ENCODE measurements around the gene KSR2.

The KSR2 gene

GRCh38 chr12:117707861-117708260, 260.9 kb downstream of the KSR2 start:
- TF ChIP-seq GATA2 (IDR thresholded peaks at IDR 0.05; ENCODE audit: low read depth, low read length) (no peak), GATA3 (IDR thresholded peaks at IDR 0.05; ENCODE audit: low read depth, low read length) (no peak)

- no peak for TF ChIP-seq GATA2 (IDR thresholded peaks at IDR 0.05; ENCODE audit: low read depth, low read length)
- TF ChIP-seq GATA3 (IDR thresholded peaks at IDR 0.05; ENCODE audit: low read depth, low read length), result no peak
Observed at GRCh38 chr12:117703584-117703983, 265.2 kb downstream of the KSR2 start.

GRCh38 chr12:117702741-117703140, 266.0 kb downstream of the KSR2 start:
- TF ChIP-seq GATA3 (IDR thresholded peaks at IDR 0.05; ENCODE audit: low read depth, low read length) (no peak), GATA2 (IDR thresholded peaks at IDR 0.05; ENCODE audit: low read depth, low read length) (no peak)

- TF ChIP-seq GATA2 (IDR thresholded peaks at IDR 0.05; ENCODE audit: low read depth, low read length), result no peak
- TF ChIP-seq GATA3 (IDR thresholded peaks at IDR 0.05; ENCODE audit: low read depth, low read length), result no peak
Observed at GRCh38 chr12:117699575-117699974, 269.2 kb downstream of the KSR2 start.

- TF ChIP-seq GATA3 (IDR thresholded peaks at IDR 0.05; ENCODE audit: low read depth, low read length), result no peak
- TF ChIP-seq GATA2 (IDR thresholded peaks at IDR 0.05; ENCODE audit: low read depth, low read length), result no peak
Observed at GRCh38 chr12:117699118-117699517, 269.7 kb downstream of the KSR2 start.

- TF ChIP-seq GATA3 (IDR thresholded peaks at IDR 0.05; ENCODE audit: low read depth, low read length) (no peak), GATA2 (IDR thresholded peaks at IDR 0.05; ENCODE audit: low read depth, low read length) (no peak)
Observed at GRCh38 chr12:117695956-117696355, 272.8 kb downstream of the KSR2 start.

- TF ChIP-seq GATA3 (IDR thresholded peaks at IDR 0.05; ENCODE audit: low read depth, low read length), result no peak
- no peak for TF ChIP-seq GATA2 (IDR thresholded peaks at IDR 0.05; ENCODE audit: low read depth, low read length)
Observed at GRCh38 chr12:117692512-117692911, 276.3 kb downstream of the KSR2 start.

- TF ChIP-seq GATA2 (IDR thresholded peaks at IDR 0.05; ENCODE audit: low read depth, low read length), result no peak
- no peak for TF ChIP-seq GATA3 (IDR thresholded peaks at IDR 0.05; ENCODE audit: low read depth, low read length)
Observed at GRCh38 chr12:117689857-117690256, 278.9 kb downstream of the KSR2 start.

GRCh38 chr12:117688446-117688845, 280.3 kb downstream of the KSR2 start:
- TF ChIP-seq GATA2 (IDR thresholded peaks at IDR 0.05; ENCODE audit: low read depth, low read length), result no peak
- no peak for TF ChIP-seq GATA3 (IDR thresholded peaks at IDR 0.05; ENCODE audit: low read depth, low read length)

GRCh38 chr12:117686911-117687377, 281.8 kb downstream of the KSR2 start:
- TF ChIP-seq GATA2 (IDR thresholded peaks at IDR 0.05; ENCODE audit: low read depth, low read length) (no peak), GATA3 (IDR thresholded peaks at IDR 0.05; ENCODE audit: low read depth, low read length) (no peak)

GRCh38 chr12:117686210-117686609, 282.6 kb downstream of the KSR2 start:
- TF ChIP-seq GATA2 (IDR thresholded peaks at IDR 0.05; ENCODE audit: low read depth, low read length) (no peak), GATA3 (IDR thresholded peaks at IDR 0.05; ENCODE audit: low read depth, low read length) (no peak)

GRCh38 chr12:117685110-117685926, 283.5 kb downstream of the KSR2 start:
- TF ChIP-seq GATA3 (IDR thresholded peaks at IDR 0.05; ENCODE audit: low read depth, low read length), result no peak
- peak; percentile 74 for TF ChIP-seq GATA2 (IDR thresholded peaks at IDR 0.05; ENCODE audit: low read depth, low read length)

- TF ChIP-seq GATA2 (IDR thresholded peaks at IDR 0.05; ENCODE audit: low read depth, low read length) (no peak), GATA3 (IDR thresholded peaks at IDR 0.05; ENCODE audit: low read depth, low read length) (no peak)
Observed at GRCh38 chr12:117684471-117684870, 284.3 kb downstream of the KSR2 start.

- no peak for TF ChIP-seq GATA2 (IDR thresholded peaks at IDR 0.05; ENCODE audit: low read depth, low read length)
- TF ChIP-seq GATA3 (IDR thresholded peaks at IDR 0.05; ENCODE audit: low read depth, low read length), result no peak
Observed at GRCh38 chr12:117680312-117680711, 288.5 kb downstream of the KSR2 start.

GRCh38 chr12:117679776-117680175, 289.0 kb downstream of the KSR2 start:
- TF ChIP-seq GATA2 (IDR thresholded peaks at IDR 0.05; ENCODE audit: low read depth, low read length) (no peak), GATA3 (IDR thresholded peaks at IDR 0.05; ENCODE audit: low read depth, low read length) (no peak)
